HepG2 (cell line): Measurements from ENCODE around the gene FAM3B. TPM values are rescaled to one million over a fixed set of nuclear protein-coding genes. Genes with fewer than 3 reads are reported as not detected.

ENCODE experiments used
- ATAC-seq: fragments of 200-7000 bp; cut with Tn5 transposase; 3 replicates; pipeline ENCODE4 v1.9.1; 2020; ENCODE audit warnings: mild to moderate bottlenecking, moderate library complexity
- BruUV-seq: library from RNA; stranded (reverse); fragments of 400-500 nt; replicated peaks from 2 replicates; lab custom pipeline; 2021; lab: Mats Ljungman, UMichigan
- CTCF ChIA-PET: fragments of 300-600 bp; formaldehyde crosslinking; extraction: SDS; loops from one replicate; lab custom pipeline; 2021; ENCODE audit warnings: low total read pairs, inconsistent platforms, low intra/inter-chr PET ratio; lab: Yijun Ruan, JAX
- POLR2A ChIA-PET: fragments of 350-600 bp; sonication (Branson Sonifier 250); formaldehyde crosslinking; loops from one replicate; lab custom pipeline; 2020; ENCODE audit warnings: antibody characterized with exemption, inconsistent platforms; lab: Yijun Ruan, JAX
- DNase-seq: peaks from one replicate; pipeline ENCODE4 v3.0.0-alpha.2; 2015; ENCODE audit warnings: low spot score
- FAIRE-seq: peaks from 3 replicates; lab custom pipeline; 2011; peaks lifted over from hg19 to GRCh38; lab: Jason Lieb, UNC
- H2AFZ ChIP-seq: one replicate; pipeline ENCODE4 v1.6.1; 2011; ENCODE audit warnings: low read length, inconsistent platforms
- H3K27ac ChIP-seq: fragments of 300-600 bp; 3 replicates; pipeline ENCODE4 v1.8.0; 2011; ENCODE audit warnings: mixed run types, mild to moderate bottlenecking, mixed read lengths, low read length, inconsistent platforms; ENCODE audit not compliant: insufficient read depth; ENCODE audit errors: extremely low read length
- H3K27me3 ChIP-seq, 2 experiments: fragments of 200-600 bp in 1 of 2; 2 replicates in 1 of 2; 3 replicates in 1 of 2; pipeline versions ENCODE4 v1.6.0 to v1.8.0; 2011; ENCODE audit warnings: low read length in 2 of 2, mild to moderate bottlenecking in 2 of 2, moderate library complexity in 2 of 2, inconsistent platforms in 1 of 2; ENCODE audit not compliant: insufficient read depth in 2 of 2, control insufficient read depth in 1 of 2
- H3K36me3 ChIP-seq, 2 experiments: fragments of 200-600 bp in 1 of 2; replicated peaks in 1 of 2; 2 replicates in 1 of 2; 3 replicates in 1 of 2; pipeline versions ENCODE4 v1.5.1 to v1.8.0; 2011; ENCODE audit warnings: low read length in 2 of 2, inconsistent platforms in 1 of 2; ENCODE audit not compliant: insufficient read depth in 2 of 2, control insufficient read depth in 1 of 2
- H3K4me1 ChIP-seq: 2 replicates; pipeline ENCODE4 v1.5.1; 2012; ENCODE audit warnings: low read length, inconsistent platforms; ENCODE audit not compliant: insufficient read depth
- H3K4me2 ChIP-seq: 2 replicates; pipeline ENCODE4 v1.6.0; 2011; ENCODE audit warnings: low read depth, low read length, inconsistent platforms
- H3K4me3 ChIP-seq, 3 experiments: fragments of 200-600 bp in 1 of 3; sonication (generic), shearing (Covaris generic) in 1 of 3; replicated peaks in 1 of 3; 2 replicates each; pipeline ENCODE4 v1.5.1; 2011 to 2016; ENCODE audit warnings: low read length in 3 of 3, inconsistent platforms in 2 of 3, low read depth in 2 of 3, mild to moderate bottlenecking in 2 of 3, control low read depth in 1 of 3, mixed read lengths in 1 of 3; ENCODE audit not compliant: insufficient read depth in 1 of 3
- H3K79me2 ChIP-seq: one replicate; pipeline ENCODE4 v1.6.1; 2011; ENCODE audit warnings: low read length, inconsistent platforms; ENCODE audit not compliant: insufficient read depth
- H3K9ac ChIP-seq: 2 replicates; pipeline ENCODE4 v1.6.0; 2011; ENCODE audit warnings: mild to moderate bottlenecking, low read depth, low read length, inconsistent platforms; ENCODE audit not compliant: insufficient read depth
- H3K9me3 ChIP-seq: 2 replicates; pipeline ENCODE4 v1.5.1; 2012; ENCODE audit warnings: mild to moderate bottlenecking, low read length
- H4K20me1 ChIP-seq: 2 replicates; pipeline ENCODE4 v1.6.0; 2011; ENCODE audit warnings: inconsistent platforms, mild to moderate bottlenecking, low read length, moderate library complexity; ENCODE audit not compliant: insufficient read depth
- KDM2A ChIP-seq: sonication (generic); formaldehyde crosslinking; IDR thresholded peaks from 2 replicates; pipeline ENCODE4 v1.4.0; 2020; ENCODE audit warnings: low read depth, missing genetic modification reagents, borderline replicate concordance
- ZMYM2 ChIP-seq: sonication (generic); formaldehyde crosslinking; IDR thresholded peaks from 2 replicates; pipeline ENCODE4 v1.8.0; 2022; ENCODE audit warnings: mild to moderate bottlenecking, missing genetic modification reagents
- ZNF660 ChIP-seq: sonication (generic); formaldehyde crosslinking; IDR thresholded peaks from 2 replicates; pipeline ENCODE4 v1.5.1; 2020; ENCODE audit warnings: mild to moderate bottlenecking, low read depth, missing genetic modification reagents, borderline replicate concordance
- WGBS: methylation state at CpG from one replicate; pipeline ENCODE4 v1.1.6; 2017; ENCODE audit warnings: low lambda C conversion rate; 5-methylcytosine and 5-hydroxymethylcytosine counted together
- in situ Hi-C: cut with HindIII; loops from 2 replicates; pipeline ENCODE4 v1.10.0; 2017; ENCODE audit warnings: low pct_unique_long_range_greater_than_20kb; ENCODE audit not compliant: extremely low pct_ligation_motif_present
- intact Hi-C: fragments of 100-400 bp; cut with micrococcal nuclease; formaldehyde crosslinking; loops from one replicate; pipeline ENCODE4 v1.10.0; 2022; ENCODE audit not compliant: unreplicated experiment
- polyA plus RNA-seq, 8 experiments: library from polyadenylated mRNA; depleted of rRNA in 3 of 8; stranded (reverse) in 7 of 8; unstranded in 1 of 8; fragments of >200 nt; fragmentation: Illumina TruSeq in 4 of 8; extraction: Trizol in 4 of 8; gene quantifications; 2 replicates each; pipeline versions ENCODE4 v1.2.1 to v1.2.3, GENCODE V29; 2011 to 2016; ENCODE audit warnings: low read depth in 4 of 8, missing spikeins in 1 of 8, mixed read lengths in 1 of 8; ENCODE audit not compliant: insufficient read depth in 1 of 8
- total RNA-seq, 5 experiments: library from RNA; depleted of rRNA; stranded (reverse); fragments of >200 nt; fragmentation: Illumina TruSeq; extraction: Trizol; gene quantifications; 2 replicates each; pipeline ENCODE4 v1.2.3, GENCODE V29; 2016; ENCODE audit warnings: low read depth in 1 of 5
- TF ChIP-seq, protein P1 (sequence below): sonication (generic); formaldehyde crosslinking; IDR thresholded peaks from 2 replicates; pipeline ENCODE4 v1.8.0; 2022; ENCODE audit warnings: missing genetic modification reagents, mild to moderate bottlenecking, borderline replicate concordance
- TF ChIP-seq, protein P2 (sequence below): sonication (generic); formaldehyde crosslinking; IDR thresholded peaks from 2 replicates; pipeline ENCODE4 v1.4.0; 2020; ENCODE audit warnings: missing genetic modification reagents

FAM3B gene
- total and polyA plus RNA-seq, 2 of the 13 experiments (the other 11 are each of a cell fraction or from before 2014, with no cell fraction given), result 46.5 to 62.0 TPM

DNA sequence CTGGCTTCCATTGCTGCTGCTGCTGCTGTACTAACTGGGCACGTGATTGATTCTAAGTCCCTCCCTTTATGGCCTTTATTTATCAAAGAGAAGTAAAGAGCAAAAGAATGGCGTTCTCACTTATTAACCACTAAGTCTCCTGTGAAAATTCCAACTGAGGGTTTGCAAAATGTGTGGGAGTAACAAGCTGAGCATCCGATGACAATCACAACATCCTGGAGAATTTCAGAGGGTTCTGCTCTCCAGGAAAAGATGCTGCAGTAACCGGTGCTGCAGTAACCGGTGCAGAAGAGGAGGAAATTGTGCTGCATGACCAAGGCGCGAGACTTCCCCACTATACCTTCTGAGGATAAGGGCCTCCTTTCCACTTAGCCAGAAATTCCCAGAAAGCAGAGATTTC lies 32.5 kb downstream of the FAM3B start:
- Histone ChIP-seq H3K9me3 (no peaks in the 10 kb centered on the region), H3K27ac (no peak overlapping the region), H3K4me1 (no peaks in the 10 kb centered on the region), H3K4me3 (no peak overlapping the region), H4K20me1 (no peaks in the 10 kb centered on the region), H3K9ac (no peak overlapping the region), H3K27me3 (no peaks in the 10 kb centered on the region), H2AFZ (no peak overlapping the region), H3K36me3 (peaks cover 20 to 53% of the 10 kb centered on the region in 2 experiments), H3K79me2 (no peaks in the 10 kb centered on the region), H3K4me2 (no peak overlapping the region)
- intact Hi-C loops, result no loop called here
- TF ChIP-seq, protein P1, sequence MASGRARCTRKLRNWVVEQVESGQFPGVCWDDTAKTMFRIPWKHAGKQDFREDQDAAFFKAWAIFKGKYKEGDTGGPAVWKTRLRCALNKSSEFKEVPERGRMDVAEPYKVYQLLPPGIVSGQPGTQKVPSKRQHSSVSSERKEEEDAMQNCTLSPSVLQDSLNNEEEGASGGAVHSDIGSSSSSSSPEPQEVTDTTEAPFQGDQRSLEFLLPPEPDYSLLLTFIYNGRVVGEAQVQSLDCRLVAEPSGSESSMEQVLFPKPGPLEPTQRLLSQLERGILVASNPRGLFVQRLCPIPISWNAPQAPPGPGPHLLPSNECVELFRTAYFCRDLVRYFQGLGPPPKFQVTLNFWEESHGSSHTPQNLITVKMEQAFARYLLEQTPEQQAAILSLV (CRISPR knock-in tag), result no peak
- TF ChIP-seq KDM2A (CRISPR knock-in tag), result no peak
- no peak for TF ChIP-seq ZNF660 (CRISPR knock-in tag)
- TF ChIP-seq, protein P2, sequence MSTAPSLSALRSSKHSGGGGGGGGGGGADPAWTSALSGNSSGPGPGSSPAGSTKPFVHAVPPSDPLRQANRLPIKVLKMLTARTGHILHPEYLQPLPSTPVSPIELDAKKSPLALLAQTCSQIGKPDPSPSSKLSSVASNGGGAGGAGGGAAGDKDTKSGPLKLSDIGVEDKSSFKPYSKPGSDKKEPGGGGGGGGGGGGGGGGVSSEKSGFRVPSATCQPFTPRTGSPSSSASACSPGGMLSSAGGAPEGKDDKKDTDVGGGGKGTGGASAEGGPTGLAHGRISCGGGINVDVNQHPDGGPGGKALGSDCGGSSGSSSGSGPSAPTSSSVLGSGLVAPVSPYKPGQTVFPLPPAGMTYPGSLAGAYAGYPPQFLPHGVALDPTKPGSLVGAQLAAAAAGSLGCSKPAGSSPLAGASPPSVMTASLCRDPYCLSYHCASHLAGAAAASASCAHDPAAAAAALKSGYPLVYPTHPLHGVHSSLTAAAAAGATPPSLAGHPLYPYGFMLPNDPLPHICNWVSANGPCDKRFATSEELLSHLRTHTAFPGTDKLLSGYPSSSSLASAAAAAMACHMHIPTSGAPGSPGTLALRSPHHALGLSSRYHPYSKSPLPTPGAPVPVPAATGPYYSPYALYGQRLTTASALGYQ (CRISPR knock-in tag), result no peak
- no peak for TF ChIP-seq ZMYM2 (CRISPR knock-in tag)
- no TSS peak for BruUV-seq
- CTCF ChIA-PET, result no interaction called here
- in situ Hi-C loops, result no loop called here
- ATAC-seq (no peak), DNase-seq (no peak), FAIRE-seq (no peak)
- POLR2A ChIA-PET, result interaction anchor here (1.4 kb wide), 1 partner anchor 26 kb away, joined by 5 read pairs; no protein-coding TSS in a partner anchor
- 96% methylated on average over 7 of the region's 7 CpGs for WGBS
